ENCODE data around the gene CASR. TPM values are rescaled to one million over a fixed set of nuclear protein-coding genes. Genes with fewer than 3 reads are reported as not detected.

Gene CASR
- total and polyA plus RNA-seq, 8 donors, result 0.04 to 0.24 (median 0.13) TPM; not detected in 1

DNA sequence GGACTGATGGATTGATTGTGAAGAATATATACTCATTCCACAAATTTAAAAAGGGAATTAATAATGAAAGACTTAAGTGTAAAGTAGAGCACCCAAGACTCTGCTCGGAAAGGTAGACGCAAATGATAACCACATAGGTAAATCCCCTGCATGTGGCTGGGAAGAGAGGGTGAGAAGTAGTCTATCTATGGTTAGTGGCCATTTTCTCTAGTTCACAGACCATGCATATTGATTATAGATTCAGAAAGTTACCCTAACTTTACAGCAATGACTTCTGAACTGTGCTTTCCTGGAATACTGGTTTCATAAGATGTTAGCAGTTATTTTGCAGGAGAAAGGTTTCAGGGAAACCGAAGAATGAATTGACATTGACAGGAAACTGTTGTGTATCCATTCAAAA, 51.7 kb downstream of the CASR start:
- intact Hi-C loops (cut with DNase I), result no loop called here
- ATAC-seq (no peak), DNase-seq (no peak)
- TF ChIP-seq, protein P1, sequence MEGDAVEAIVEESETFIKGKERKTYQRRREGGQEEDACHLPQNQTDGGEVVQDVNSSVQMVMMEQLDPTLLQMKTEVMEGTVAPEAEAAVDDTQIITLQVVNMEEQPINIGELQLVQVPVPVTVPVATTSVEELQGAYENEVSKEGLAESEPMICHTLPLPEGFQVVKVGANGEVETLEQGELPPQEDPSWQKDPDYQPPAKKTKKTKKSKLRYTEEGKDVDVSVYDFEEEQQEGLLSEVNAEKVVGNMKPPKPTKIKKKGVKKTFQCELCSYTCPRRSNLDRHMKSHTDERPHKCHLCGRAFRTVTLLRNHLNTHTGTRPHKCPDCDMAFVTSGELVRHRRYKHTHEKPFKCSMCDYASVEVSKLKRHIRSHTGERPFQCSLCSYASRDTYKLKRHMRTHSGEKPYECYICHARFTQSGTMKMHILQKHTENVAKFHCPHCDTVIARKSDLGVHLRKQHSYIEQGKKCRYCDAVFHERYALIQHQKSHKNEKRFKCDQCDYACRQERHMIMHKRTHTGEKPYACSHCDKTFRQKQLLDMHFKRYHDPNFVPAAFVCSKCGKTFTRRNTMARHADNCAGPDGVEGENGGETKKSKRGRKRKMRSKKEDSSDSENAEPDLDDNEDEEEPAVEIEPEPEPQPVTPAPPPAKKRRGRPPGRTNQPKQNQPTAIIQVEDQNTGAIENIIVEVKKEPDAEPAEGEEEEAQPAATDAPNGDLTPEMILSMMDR (IDR thresholded peaks at IDR 0.05), result no peak
- H3K4me3 ChIP-seq, result no peak overlapping the region
- no peaks in the 10 kb centered on the region for H3K36me3 ChIP-seq
- no peak overlapping the region for H3K27ac ChIP-seq
- H3K9me3 ChIP-seq, result no peaks in the 10 kb centered on the region
- peaks cover 0 to 5% of the 10 kb centered on the region in 2 donors for H3K4me1 ChIP-seq
- H3K27me3 ChIP-seq, result no peaks in the 10 kb centered on the region

DNA sequence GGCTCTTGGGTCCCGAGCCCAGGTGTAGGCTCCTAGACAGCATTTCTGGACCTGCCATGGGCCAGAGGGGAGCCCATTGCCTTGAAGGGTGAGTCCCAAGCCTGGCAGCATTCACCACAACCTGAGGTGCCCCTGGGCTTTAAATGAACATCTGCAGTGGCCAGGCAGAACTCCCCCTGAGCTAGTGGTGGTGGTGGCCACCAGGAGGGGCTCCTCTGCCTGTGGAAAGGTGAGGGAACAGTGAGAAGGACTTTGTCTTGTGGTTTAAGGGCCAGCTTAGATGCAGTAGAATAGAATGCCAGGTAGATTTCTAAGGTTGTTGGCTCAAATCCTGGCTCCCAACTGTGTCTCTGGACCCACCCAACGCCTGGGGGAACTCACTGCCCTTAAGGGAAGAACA, 55.6 kb downstream of the CASR start:
- TF ChIP-seq, protein P1 (IDR thresholded peaks at IDR 0.05), result no peak
- ATAC-seq (no peak), DNase-seq (no peak)
- no peak overlapping the region for H3K4me3 ChIP-seq
- H3K36me3 ChIP-seq, result no peaks in the 10 kb centered on the region
- no peaks in the 10 kb centered on the region for H3K27me3 ChIP-seq
- intact Hi-C loops (cut with DNase I), result no loop called here
- H3K27ac ChIP-seq, result no peak overlapping the region
- no peaks in the 10 kb centered on the region for H3K9me3 ChIP-seq
- H3K4me1 ChIP-seq, result no peaks in the 10 kb centered on the region

DNA sequence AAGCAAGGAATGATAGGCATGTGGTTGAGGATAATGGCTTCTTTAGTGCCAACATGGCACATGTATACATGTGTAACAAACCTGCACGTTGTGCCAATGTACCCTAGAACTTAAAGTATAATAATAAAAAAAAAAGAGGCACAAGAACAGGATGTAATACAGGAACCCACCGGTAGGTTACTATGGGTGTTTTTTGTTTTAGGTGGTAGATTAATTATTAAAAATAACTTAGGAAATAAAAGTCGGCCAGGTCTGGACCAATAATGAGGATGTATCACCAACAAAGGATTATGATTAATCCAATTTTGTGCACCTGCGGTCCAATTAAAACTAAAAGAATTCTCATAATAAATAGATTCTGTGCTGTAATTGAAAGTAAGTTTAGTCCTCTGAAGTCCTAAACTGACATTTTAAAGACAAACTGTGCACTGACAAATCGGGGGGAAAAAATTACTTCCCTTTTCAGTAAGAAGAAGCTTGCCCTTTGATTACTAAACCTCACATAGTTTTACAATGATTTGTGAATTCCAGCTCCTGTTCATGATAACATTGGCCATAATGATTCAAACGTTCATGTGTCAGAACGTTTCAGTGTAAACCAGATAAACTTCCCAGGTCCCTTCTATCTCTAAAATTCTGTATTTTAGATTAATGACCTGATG, 62.2 kb downstream of the CASR start:
- Histone ChIP-seq H3K4me3 (peak overlapping the region in 1 of 2 donors; percentile 11), H3K36me3 (no peaks in the 10 kb centered on the region), H3K27ac (peak overlapping the region; percentile 15 to 85), H3K9me3 (no peaks in the 10 kb centered on the region), H3K4me1 (peaks cover 0 to 22% of the 10 kb centered on the region in 2 donors), H3K27me3 (no peaks in the 10 kb centered on the region)
- ATAC-seq (peak; percentile 23), DNase-seq (no peak)
- intact Hi-C loops (cut with DNase I), result no loop called here
- TF ChIP-seq, protein P1 (IDR thresholded peaks at IDR 0.05), result peak in 1 of 2 donors; percentile 12

DNA sequence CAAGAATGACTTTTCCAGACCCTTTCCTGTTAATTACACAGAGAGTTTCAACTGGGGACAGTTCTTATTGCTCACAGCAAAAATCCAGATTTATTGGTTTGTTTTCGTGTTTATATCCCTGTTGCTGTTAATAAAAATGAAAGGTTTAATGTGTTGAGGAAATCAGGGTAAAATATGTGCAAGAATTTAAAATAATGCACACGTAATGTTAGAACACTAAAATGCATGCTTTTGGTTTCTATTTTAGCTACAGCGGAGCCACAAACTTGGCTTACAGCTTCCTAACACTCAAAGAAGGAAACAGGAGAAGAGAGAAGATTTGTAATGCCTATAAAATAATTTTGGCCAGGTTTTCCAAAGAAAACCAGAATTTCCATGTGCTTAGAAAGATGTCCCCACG, 62.7 kb downstream of the CASR start:
- peak overlapping the region in 1 of 2 donors; percentile 11 for H3K4me3 ChIP-seq
- H3K27ac ChIP-seq, result peak overlapping the region; percentile 15 to 85
- TF ChIP-seq, protein P1 (IDR thresholded peaks at IDR 0.05), result no peak
- no peaks in the 10 kb centered on the region for H3K27me3 ChIP-seq
- no peaks in the 10 kb centered on the region for H3K9me3 ChIP-seq
- H3K4me1 ChIP-seq, result peaks cover 0 to 22% of the 10 kb centered on the region in 2 donors
- no peaks in the 10 kb centered on the region for H3K36me3 ChIP-seq
- intact Hi-C loops (cut with DNase I), result no loop called here
- ATAC-seq, result peak; percentile 38
- no peak for DNase-seq

DNA sequence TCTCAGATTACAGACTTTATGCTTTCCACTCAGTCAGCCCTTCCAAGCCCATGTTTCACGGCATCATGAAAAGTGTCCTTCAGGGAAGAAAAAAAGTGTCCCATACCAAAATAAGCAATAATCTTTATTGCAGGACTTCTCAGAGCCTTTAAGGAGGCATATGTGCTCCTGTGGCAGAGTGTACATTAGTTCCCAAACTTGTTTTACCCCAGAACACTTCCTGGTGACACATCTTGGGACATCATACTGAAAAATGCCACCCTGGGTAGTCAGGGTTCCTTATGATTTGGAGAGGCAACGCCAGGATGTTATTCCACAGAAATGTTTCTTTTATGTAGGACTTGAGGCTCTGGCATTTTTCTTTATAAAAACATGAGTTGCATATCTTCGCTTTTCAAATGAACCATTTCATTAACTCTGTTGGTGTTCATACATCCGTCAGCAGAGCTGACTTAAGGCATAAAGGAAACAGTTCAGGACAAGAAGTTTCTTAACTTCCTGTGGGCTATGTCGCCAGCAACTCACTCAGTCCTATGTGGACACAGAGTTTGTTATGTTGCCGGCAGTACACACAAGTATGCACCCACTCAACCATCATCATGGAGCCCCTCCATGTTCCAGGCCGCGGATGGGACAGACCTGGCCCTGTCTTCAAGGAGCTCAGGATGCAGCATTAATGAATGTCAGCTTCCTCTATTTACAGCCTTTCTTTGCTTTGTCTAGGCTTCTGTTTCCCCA, 63.8 kb downstream of the CASR start:
- Histone ChIP-seq H3K36me3 (no peaks in the 10 kb centered on the region), H3K27ac (peak overlapping the region in 1 of 2 donors; percentile 85), H3K4me3 (no peak overlapping the region), H3K9me3 (no peaks in the 10 kb centered on the region), H3K27me3 (no peaks in the 10 kb centered on the region), H3K4me1 (peaks cover 0 to 22% of the 10 kb centered on the region in 2 donors)
- DNase-seq (no peak), ATAC-seq (peak; percentile 72)
- TF ChIP-seq, protein P1 (IDR thresholded peaks at IDR 0.05), result no peak
- intact Hi-C loops (cut with DNase I), result no loop called here
